K562 (cell line): ENCODE results near the gene PAF1.

Source experiments
- CTCF ChIP-seq, 3 experiments: IDR thresholded peaks in 2 of 3; conservative IDR thresholded peaks in 1 of 3; 2 replicates each; pipeline ENCODE4 v1.5.1; 2011 to 2012; ENCODE audit warnings: low read length in 3 of 3, mild to moderate bottlenecking in 3 of 3, control low read depth in 2 of 3, improper control_type of control experiment in 1 of 3, inconsistent platforms in 1 of 3, low read depth in 1 of 3, mixed read lengths in 1 of 3, moderate library complexity in 1 of 3; ENCODE audit not compliant: insufficient read depth in 2 of 3
- DEAF1 ChIP-seq: fragments of 450-650 bp; formaldehyde crosslinking; IDR thresholded peaks from 2 replicates; pipeline ENCODE4 v1.4.0; 2020; ENCODE audit warnings: mild to moderate bottlenecking, moderate library complexity
- GATAD2A ChIP-seq: fragments of 450-650 bp; IDR thresholded peaks from 2 replicates; pipeline ENCODE4 v1.6.1; 2017
- MAFF ChIP-seq: IDR thresholded peaks from 2 replicates; pipeline ENCODE4 v1.6.1; 2012; ENCODE audit warnings: low read length, improper control_type of control experiment
- MXI1 ChIP-seq: IDR thresholded peaks from 2 replicates; pipeline ENCODE4 v1.6.1; 2011; ENCODE audit warnings: low read depth, mild to moderate bottlenecking, improper control_type of control experiment, low read length
- NR4A1 ChIP-seq, 2 experiments: fragments of 250-450 bp in 1 of 2; fragments of 450-650 bp in 1 of 2; sonication (Bioruptor Pico) in 1 of 2; IDR thresholded peaks; 2 replicates each; pipeline versions ENCODE4 v1.4.0 to v1.6.1; 2016 to 2020; ENCODE audit warnings: mild to moderate bottlenecking in 2 of 2, missing compliant biosample characterization in 1 of 2, missing genetic modification characterization in 1 of 2, moderate library complexity in 1 of 2
- POLR2A ChIP-seq: fragments of 450-650 bp; conservative IDR thresholded peaks from 2 replicates; pipeline ENCODE4 v1.6.1; 2016
- POLR2AphosphoS5 ChIP-seq: IDR thresholded peaks from 2 replicates; pipeline ENCODE4 v1.6.1; 2011; ENCODE audit warnings: mild to moderate bottlenecking, low read depth, low read length, moderate library complexity; ENCODE audit not compliant: control insufficient read depth, insufficient read depth
- RAD21 ChIP-seq, 2 experiments: fragments of 250-450 bp in 1 of 2; fragments of 450-650 bp in 1 of 2; sonication (Bioruptor Pico) in 1 of 2; formaldehyde crosslinking in 1 of 2; IDR thresholded peaks in 1 of 2; conservative IDR thresholded peaks in 1 of 2; 2 replicates each; pipeline versions ENCODE4 v1.4.0 to v1.8.0; 2020 to 2022; ENCODE audit warnings: mild to moderate bottlenecking in 2 of 2, moderate library complexity in 1 of 2
- SRF ChIP-seq, 2 experiments: fragments of 250-450, 450-650 bp in 1 of 2; sonication (Bioruptor Pico) in 1 of 2; sonication (generic) in 1 of 2; formaldehyde crosslinking; IDR thresholded peaks; 2 replicates each; pipeline versions ENCODE4 v1.5.0 to v1.5.1; 2020 to 2022; ENCODE audit warnings: mild to moderate bottlenecking in 1 of 2, missing genetic modification reagents in 1 of 2
- TCF7 ChIP-seq: sonication (generic); IDR thresholded peaks from 2 replicates; pipeline ENCODE4 v1.6.1; 2016; ENCODE audit warnings: antibody characterized with exemption, borderline replicate concordance
- ZKSCAN8 ChIP-seq: fragments of 200-800 bp; sonication (Bioruptor generic); IDR thresholded peaks from 2 replicates; pipeline ENCODE4 v1.6.1; 2016; ENCODE audit warnings: missing genetic modification characterization, missing compliant biosample characterization
- ZNF76 ChIP-seq: fragments of 250-450 bp; sonication (Bioruptor Pico); IDR thresholded peaks from 2 replicates; pipeline ENCODE4 v1.4.0; 2020; ENCODE audit warnings: mild to moderate bottlenecking, moderate library complexity, borderline replicate concordance
- ZNF830 ChIP-seq: fragments of 250-450 bp; sonication (Bioruptor Pico); IDR thresholded peaks from 2 replicates; pipeline ENCODE4 v1.5.0; 2021; ENCODE audit warnings: mild to moderate bottlenecking

GRCh38 chr19:39386557-39386956, 4.3 kb downstream of the PAF1 start:
- TF ChIP-seq RAD21 (CRISPR knock-in tag; conservative IDR thresholded peaks at IDR 0.05 in 1 of 2, IDR thresholded peaks at IDR 0.05 in 1 of 2): no peak
- no peak for TF ChIP-seq MXI1
- no peak for TF ChIP-seq ZNF76 (CRISPR knock-in tag)
- TF ChIP-seq SRF (CRISPR knock-in tag; IDR thresholded peaks at IDR 0.05): no peak
- TF ChIP-seq GATAD2A: no peak
- TF ChIP-seq TCF7: no peak
- TF ChIP-seq POLR2A: 0 out of 2 replicates have a peak, but pooled peaks have one; percentile 18
- no peak for TF ChIP-seq NR4A1 (CRISPR knock-in tag; IDR thresholded peaks at IDR 0.05)
- no peak for TF ChIP-seq NR4A1 (tag; IDR thresholded peaks at IDR 0.05)
- TF ChIP-seq CTCF (IDR thresholded peaks at IDR 0.05 in 2 of 3, conservative IDR thresholded peaks at IDR 0.05 in 1 of 3; ENCODE audit: insufficient read depth in 2 of 3, low read depth in 1 of 3, low read length in 3 of 3): no peak
- TF ChIP-seq MAFF: no peak
- no peak for TF ChIP-seq ZNF830 (CRISPR knock-in tag)
- no peak for TF ChIP-seq POLR2AphosphoS5
- no peak for TF ChIP-seq DEAF1 (CRISPR knock-in tag)
- no peak for TF ChIP-seq ZKSCAN8 (CRISPR knock-in tag)
